GM12892 (cell line): ENCODE results near the gene ZNF273.

ENCODE experiments used
- POLR2A ChIP-seq: IDR thresholded peaks from 2 replicates; pipeline ENCODE4 v1.6.1; 2011; ENCODE audit warnings: low read depth, low read length, control low read depth
- POLR2AphosphoS5 ChIP-seq: IDR thresholded peaks from 2 replicates; pipeline ENCODE4 v1.6.1; 2011; ENCODE audit warnings: low read depth, low read length, control low read depth
- TAF1 ChIP-seq: IDR thresholded peaks from 2 replicates; pipeline ENCODE4 v1.6.1; 2011; ENCODE audit warnings: low read depth, mild to moderate bottlenecking, control low read depth, low read length, borderline replicate concordance

GRCh38 chr7:64863969-64864368 lies 39.1 kb upstream of the ZNF273 start:
- TF ChIP-seq POLR2AphosphoS5 (no peak), POLR2A (no peak), TAF1 (no peak)
